ENCODE results near the gene EDEM2. TPM values are rescaled to one million over a fixed set of nuclear protein-coding genes. Genes with fewer than 3 reads are reported as not detected.
"Not testable (repeated sequence)": the region's sequence is repeated elsewhere in the genome, so short reads cannot be mapped to it uniquely, and the experiment has no call there.

The EDEM2 gene
- total RNA-seq, 4 donors from 2014 or later = 7.2 to 12.2 (median 9.5) TPM

DNA sequence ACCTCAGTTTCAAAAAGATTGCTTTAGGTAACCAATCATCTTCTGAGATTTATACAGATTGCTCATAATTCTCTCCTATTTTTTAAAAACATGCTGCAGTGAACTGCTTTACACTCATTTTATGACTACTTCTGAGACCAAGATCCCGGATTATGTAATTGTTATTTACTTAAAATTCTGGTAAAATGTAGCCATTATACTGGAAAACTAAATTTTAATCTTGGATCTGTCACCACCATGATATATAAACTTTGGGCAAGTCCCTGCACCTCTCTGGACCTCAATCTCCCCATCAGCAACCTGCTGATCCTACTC is 24.3 kb upstream of the EDEM2 start:
- H3K4me1 ChIP-seq = no peaks in the 10 kb centered on the region
- no peak for DNase-seq
- no peak for ATAC-seq
- H3K27ac ChIP-seq = peak overlapping the region in 3 of 4 donors; percentile 56 to 71 (median 58)
- in situ Hi-C loops (cut with MboI; ENCODE audit: low sequenced_read_pairs in 4 of 4) (no loop called here), intact Hi-C loops (cut with DNase I; ENCODE audit: low total_unique reads) (no loop called here)
- H3K27me3 ChIP-seq = peaks cover 0 to 4% (median 0%) of the 10 kb centered on the region in 3 donors
- no peaks in the 10 kb centered on the region for H3K36me3 ChIP-seq
- no peaks in the 10 kb centered on the region for H3K9me3 ChIP-seq
- peak overlapping the region in 2 of 4 donors; percentile 45 to 48 for H3K4me3 ChIP-seq
- TF ChIP-seq POLR2A (IDR thresholded peaks at IDR 0.05) = no peak
- TF ChIP-seq, protein P1, sequence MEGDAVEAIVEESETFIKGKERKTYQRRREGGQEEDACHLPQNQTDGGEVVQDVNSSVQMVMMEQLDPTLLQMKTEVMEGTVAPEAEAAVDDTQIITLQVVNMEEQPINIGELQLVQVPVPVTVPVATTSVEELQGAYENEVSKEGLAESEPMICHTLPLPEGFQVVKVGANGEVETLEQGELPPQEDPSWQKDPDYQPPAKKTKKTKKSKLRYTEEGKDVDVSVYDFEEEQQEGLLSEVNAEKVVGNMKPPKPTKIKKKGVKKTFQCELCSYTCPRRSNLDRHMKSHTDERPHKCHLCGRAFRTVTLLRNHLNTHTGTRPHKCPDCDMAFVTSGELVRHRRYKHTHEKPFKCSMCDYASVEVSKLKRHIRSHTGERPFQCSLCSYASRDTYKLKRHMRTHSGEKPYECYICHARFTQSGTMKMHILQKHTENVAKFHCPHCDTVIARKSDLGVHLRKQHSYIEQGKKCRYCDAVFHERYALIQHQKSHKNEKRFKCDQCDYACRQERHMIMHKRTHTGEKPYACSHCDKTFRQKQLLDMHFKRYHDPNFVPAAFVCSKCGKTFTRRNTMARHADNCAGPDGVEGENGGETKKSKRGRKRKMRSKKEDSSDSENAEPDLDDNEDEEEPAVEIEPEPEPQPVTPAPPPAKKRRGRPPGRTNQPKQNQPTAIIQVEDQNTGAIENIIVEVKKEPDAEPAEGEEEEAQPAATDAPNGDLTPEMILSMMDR (IDR thresholded peaks at IDR 0.05 in 4 of 5, conservative IDR thresholded peaks at IDR 0.05 in 1 of 5) = no peak

DNA sequence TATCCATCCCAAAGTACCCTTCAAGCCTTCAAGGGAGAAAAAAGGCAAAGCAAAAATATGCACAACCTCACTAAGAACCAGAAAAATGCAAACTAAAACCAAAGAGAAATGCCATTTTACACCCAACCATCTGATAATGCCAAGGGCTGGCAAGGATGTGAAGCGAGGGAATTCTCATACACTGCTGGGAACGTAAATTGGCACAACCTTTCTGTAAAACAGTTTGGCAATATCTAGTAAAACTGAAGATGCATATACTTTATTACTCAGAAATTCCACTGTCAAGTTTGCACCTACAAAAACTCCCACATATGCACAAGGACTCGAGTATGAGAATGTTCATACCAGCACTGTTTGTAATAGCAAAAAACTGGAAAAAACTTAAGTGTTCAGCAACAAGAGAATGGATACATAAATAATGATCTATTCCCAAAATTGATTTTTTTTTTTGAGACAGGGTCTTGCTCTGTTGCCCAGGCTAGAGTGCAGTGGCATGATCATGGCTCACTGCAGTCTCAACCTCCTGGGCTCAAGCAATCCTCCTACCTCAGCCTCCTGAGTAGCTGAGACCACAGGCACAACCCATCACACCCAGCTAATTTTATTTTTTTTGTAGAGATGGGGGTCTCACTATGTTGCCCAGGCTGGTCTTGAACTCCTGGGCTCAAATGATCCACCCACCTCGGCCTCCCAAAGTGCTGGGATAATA is 21.7 kb upstream of the EDEM2 start:
- DNase-seq; H3K4me1 ChIP-seq; H3K9me3 ChIP-seq; intact Hi-C loops (cut with DNase I; ENCODE audit: low total_unique reads); ATAC-seq; in situ Hi-C loops (cut with MboI; ENCODE audit: low sequenced_read_pairs in 4 of 4); H3K27ac ChIP-seq; H3K27me3 ChIP-seq; H3K4me3 ChIP-seq; H3K36me3 ChIP-seq: not testable (repeated sequence)

DNA sequence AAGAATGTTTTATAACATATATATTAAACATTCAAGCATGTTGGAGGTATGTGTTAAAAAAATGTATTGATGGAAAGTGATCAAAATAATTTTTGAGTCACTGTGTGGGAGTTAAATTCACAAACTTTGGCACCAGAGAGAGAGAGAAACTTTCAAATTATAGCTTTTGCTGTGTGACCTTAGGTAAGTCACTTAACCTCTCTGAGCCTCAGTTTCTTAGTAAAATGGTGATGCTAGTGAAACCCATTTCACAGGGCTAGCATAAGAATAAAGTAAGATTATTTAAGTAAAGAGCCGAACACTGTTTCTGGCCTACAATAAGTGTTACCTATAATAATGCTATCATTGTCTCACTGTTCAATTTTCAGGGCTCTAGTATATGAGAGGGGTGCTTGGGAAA is 20.7 kb upstream of the EDEM2 start:
- Histone ChIP-seq H3K27ac (peak overlapping the region in 1 of 4 donors; percentile 31), H3K4me3 (no peak overlapping the region), H3K36me3 (no peaks in the 10 kb centered on the region), H3K27me3 (no peaks in the 10 kb centered on the region), H3K4me1 (no peaks in the 10 kb centered on the region), H3K9me3 (no peaks in the 10 kb centered on the region)
- TF ChIP-seq, protein P1 (IDR thresholded peaks at IDR 0.05 in 4 of 5, conservative IDR thresholded peaks at IDR 0.05 in 1 of 5) = no peak
- TF ChIP-seq POLR2A (IDR thresholded peaks at IDR 0.05) = no peak
- ATAC-seq = no peak
- DNase-seq = no peak
- in situ Hi-C loops (cut with MboI; ENCODE audit: low sequenced_read_pairs in 4 of 4) = no loop called here
- intact Hi-C loops (cut with DNase I; ENCODE audit: low total_unique reads) = no loop called here

DNA sequence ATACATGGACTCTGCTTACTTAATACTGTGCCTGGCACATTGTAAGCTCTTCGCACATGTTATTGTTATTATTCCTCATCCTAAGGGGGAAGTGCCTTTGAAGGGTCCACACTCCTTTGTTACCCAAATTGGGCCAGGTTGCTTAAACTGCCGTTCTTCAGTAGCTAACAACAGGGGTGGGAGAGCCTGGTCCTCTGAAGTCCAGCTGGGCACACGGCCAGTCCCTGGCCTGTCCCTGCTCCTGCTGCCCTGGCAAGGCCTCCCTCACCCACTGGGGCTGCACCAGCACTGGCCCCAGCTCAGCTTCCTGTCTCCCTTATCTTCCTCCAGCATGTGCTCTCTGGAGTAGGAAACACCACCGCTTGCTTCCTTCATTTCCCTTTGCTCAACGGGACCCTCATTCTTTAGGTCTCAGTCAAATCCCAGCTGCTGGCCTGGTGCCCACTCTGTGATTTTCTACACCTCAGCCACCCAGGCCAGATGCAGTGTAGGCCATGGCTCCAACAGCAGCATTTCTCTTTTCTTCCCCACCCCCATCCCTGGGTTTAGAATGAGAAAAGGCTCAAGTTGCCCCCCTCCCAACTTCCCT is 19.2 kb upstream of the EDEM2 start:
- Histone ChIP-seq H3K4me3 (no peak overlapping the region), H3K4me1 (no peaks in the 10 kb centered on the region), H3K9me3 (no peaks in the 10 kb centered on the region), H3K36me3 (no peaks in the 10 kb centered on the region), H3K27ac (peak overlapping the region in 2 of 4 donors; percentile 51 to 52), H3K27me3 (no peaks in the 10 kb centered on the region)
- DNase-seq (no peak), ATAC-seq (peak; percentile 62 to 65)
- in situ Hi-C loops (cut with MboI; ENCODE audit: low sequenced_read_pairs in 4 of 4) = no loop called here
- intact Hi-C loops (cut with DNase I; ENCODE audit: low total_unique reads) = no loop called here
- TF ChIP-seq POLR2A (IDR thresholded peaks at IDR 0.05) = no peak
- TF ChIP-seq, protein P1 (IDR thresholded peaks at IDR 0.05 in 4 of 5, conservative IDR thresholded peaks at IDR 0.05 in 1 of 5) = no peak

DNA sequence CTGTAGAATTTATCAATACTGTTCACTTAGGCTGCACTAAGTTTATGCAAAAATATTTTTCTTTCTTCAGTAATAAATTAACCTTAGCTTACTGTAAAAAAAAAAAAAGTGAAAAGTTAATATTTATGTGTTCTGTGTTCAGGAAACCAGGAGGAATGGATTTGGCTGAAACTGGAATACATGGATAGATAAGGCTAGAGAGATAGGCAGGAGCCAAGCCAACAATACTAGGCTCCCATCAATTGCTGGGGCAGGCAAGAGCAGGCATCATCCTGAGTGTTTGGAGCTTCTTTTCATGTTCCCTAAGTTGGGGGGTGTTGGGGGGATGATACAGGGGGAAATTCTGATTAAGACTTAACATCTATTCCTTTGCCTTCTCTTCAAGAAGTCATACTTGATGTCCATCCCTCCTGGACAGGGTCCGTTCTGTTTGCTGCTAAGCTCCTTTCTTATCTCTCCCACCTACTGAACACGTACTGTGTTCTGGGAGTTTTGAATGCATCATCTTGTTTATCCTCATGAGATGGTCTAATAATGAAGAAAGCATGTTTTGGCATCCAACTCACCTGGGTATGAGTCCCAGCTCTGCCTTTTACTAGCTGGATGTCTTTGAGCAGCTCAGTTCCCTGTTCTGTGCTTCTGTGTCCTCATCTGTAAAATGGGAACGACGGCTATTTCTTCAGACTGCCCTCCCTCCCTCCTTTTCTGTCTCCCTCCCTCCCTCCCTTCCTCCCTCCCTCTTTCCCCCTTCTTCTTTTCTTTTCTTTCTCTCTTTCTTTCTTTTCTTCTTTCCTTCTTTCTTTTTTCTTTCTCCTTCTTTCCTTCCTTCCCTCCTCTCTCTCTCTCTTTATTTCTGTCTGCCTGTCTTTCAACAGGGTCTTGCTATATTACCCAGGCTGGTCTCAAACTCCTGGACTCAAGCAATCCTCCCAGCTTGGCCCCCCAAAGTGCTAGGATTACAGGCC is 18.4 kb upstream of the EDEM2 start:
- peak overlapping the region in 2 of 4 donors; percentile 51 to 52 for H3K27ac ChIP-seq
- DNase-seq (no peak), ATAC-seq (no peak)
- H3K4me1 ChIP-seq = no peaks in the 10 kb centered on the region
- TF ChIP-seq, protein P1 (IDR thresholded peaks at IDR 0.05 in 4 of 5, conservative IDR thresholded peaks at IDR 0.05 in 1 of 5) = no peak
- TF ChIP-seq POLR2A (IDR thresholded peaks at IDR 0.05) = no peak
- no peaks in the 10 kb centered on the region for H3K36me3 ChIP-seq
- no peak overlapping the region for H3K4me3 ChIP-seq
- H3K27me3 ChIP-seq = no peaks in the 10 kb centered on the region
- H3K9me3 ChIP-seq = no peaks in the 10 kb centered on the region
- in situ Hi-C loops (cut with MboI; ENCODE audit: low sequenced_read_pairs in 4 of 4) = no loop called here
- intact Hi-C loops (cut with DNase I; ENCODE audit: low total_unique reads) = no loop called here

DNA sequence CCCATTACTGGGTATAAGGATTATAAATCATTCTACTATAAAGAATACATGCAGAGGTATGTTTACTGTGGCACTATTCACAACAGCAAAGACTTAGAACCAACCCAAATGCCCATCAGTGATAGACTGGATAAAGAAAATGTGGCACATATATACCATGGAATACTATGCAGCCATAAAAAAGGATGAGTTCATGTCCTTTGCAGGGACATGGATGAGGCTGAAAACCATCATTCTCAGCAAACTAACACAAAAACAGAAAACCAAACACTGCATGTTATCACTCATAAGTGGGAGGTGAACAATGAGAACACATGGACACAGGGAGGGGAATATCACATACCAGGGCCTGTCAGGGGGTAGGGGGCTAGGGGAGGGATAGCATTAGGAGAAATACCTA is 17.4 kb upstream of the EDEM2 start:
- intact Hi-C loops (cut with DNase I; ENCODE audit: low total_unique reads); H3K4me1 ChIP-seq; H3K9me3 ChIP-seq; H3K27me3 ChIP-seq; H3K27ac ChIP-seq; H3K36me3 ChIP-seq; H3K4me3 ChIP-seq; DNase-seq; ATAC-seq; in situ Hi-C loops (cut with MboI; ENCODE audit: low sequenced_read_pairs in 4 of 4): not testable (repeated sequence)

DNA sequence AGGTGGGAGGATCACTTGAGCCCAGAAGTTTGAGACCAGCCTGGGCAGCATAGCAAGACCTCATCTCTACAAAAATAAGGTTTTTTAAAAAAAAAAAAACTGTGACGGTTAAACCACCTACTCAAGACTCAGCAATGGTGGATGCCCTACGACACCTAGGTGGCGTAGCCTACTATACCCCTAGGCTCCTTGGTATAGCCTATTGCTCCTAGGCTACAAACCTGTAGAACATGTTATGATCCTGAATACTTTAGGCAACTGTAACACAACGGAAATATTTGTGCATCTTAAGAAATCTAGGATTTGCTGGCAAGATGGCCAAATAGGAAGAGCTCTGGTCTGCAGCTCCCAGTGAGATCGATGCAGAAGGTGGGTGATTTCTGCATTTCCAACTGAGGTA is 13.2 kb upstream of the EDEM2 start:
- intact Hi-C loops (cut with DNase I; ENCODE audit: low total_unique reads); in situ Hi-C loops (cut with MboI; ENCODE audit: low sequenced_read_pairs in 4 of 4); DNase-seq; H3K9me3 ChIP-seq; ATAC-seq; H3K4me1 ChIP-seq; H3K4me3 ChIP-seq; H3K27me3 ChIP-seq; H3K27ac ChIP-seq; H3K36me3 ChIP-seq: not testable (repeated sequence)

Measured in gastrocnemius medialis (tissue), 4 donors.